GM12801 (cell line): ENCODE results near the gene HAUS2.

ENCODE experiments used
- TF ChIP-seq, protein P1 (sequence below): IDR thresholded peaks from one replicate; pipeline ENCODE4 v1.5.1; 2011; ENCODE audit warnings: control low read depth; ENCODE audit not compliant: insufficient read length; ENCODE audit errors: extremely low read depth

HAUS2 gene

DNA sequence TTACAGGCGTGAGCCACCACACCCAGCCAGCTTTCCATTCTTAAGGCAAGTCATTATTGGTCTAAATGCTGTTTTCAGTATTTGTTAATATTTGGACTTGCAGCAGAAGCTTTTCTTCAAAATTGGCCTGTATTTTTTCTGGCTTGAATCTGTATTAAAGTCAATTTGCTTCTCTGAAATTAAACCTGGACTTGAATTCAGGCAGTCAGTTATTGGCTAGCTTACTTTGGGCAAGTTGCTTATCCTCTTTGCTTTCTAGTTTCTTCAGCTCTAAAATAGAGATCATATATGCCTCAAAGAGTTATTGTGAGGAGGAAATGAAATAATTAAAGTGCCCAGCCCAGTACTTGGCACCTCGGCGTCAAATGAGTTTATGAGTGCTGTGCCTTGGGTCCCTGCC, 44.1 kb downstream of the HAUS2 start:
- TF ChIP-seq, protein P1, sequence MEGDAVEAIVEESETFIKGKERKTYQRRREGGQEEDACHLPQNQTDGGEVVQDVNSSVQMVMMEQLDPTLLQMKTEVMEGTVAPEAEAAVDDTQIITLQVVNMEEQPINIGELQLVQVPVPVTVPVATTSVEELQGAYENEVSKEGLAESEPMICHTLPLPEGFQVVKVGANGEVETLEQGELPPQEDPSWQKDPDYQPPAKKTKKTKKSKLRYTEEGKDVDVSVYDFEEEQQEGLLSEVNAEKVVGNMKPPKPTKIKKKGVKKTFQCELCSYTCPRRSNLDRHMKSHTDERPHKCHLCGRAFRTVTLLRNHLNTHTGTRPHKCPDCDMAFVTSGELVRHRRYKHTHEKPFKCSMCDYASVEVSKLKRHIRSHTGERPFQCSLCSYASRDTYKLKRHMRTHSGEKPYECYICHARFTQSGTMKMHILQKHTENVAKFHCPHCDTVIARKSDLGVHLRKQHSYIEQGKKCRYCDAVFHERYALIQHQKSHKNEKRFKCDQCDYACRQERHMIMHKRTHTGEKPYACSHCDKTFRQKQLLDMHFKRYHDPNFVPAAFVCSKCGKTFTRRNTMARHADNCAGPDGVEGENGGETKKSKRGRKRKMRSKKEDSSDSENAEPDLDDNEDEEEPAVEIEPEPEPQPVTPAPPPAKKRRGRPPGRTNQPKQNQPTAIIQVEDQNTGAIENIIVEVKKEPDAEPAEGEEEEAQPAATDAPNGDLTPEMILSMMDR: no peak

- TF ChIP-seq, protein P1: no peak
Observed at GRCh38 chr15:42593143-42593542, 44.5 kb downstream of the HAUS2 start.

DNA sequence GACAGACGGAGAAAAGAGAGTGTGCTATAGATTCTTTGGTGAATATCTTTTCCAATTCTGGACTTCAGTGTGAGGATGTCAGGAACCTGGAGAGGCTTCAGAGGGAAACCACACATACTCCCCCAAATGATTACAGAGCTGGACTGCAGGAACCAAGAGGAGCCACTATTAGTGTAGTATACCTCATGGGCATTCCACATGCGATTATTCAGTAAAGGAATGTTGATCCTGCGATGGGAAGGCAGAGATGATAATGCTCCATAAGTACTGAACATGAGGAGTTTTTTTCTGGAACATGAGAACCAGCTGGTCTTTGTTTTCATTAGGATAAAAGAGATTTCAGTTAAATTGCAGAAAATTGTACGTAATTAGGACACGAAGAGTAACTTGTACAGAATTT, 45.5 kb downstream of the HAUS2 start:
- TF ChIP-seq, protein P1: no peak

GRCh38 chr15:42595626-42596240, 47.1 kb downstream of the HAUS2 start:
- TF ChIP-seq, protein P1: no peak

DNA sequence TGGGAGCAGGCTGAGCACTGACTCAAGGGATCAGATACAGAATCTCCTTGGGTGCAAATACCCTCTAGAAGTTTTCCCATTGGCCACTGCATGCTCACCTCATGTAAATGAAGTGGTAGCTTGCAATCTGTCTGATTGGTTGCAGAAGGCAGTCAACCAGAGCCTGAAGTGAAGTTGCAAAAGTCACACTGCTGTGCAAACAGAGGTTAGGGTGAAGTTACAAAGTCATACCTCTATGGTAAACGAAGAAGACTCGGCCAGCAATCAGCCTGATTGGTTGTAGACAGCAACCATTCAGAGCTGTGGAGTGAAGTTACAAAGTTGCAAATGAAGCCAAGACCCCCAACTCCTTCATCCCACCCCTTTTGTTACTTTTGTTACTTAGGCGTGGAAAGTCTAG, 53.9 kb downstream of the HAUS2 start:
- TF ChIP-seq, protein P1: no peak

DNA sequence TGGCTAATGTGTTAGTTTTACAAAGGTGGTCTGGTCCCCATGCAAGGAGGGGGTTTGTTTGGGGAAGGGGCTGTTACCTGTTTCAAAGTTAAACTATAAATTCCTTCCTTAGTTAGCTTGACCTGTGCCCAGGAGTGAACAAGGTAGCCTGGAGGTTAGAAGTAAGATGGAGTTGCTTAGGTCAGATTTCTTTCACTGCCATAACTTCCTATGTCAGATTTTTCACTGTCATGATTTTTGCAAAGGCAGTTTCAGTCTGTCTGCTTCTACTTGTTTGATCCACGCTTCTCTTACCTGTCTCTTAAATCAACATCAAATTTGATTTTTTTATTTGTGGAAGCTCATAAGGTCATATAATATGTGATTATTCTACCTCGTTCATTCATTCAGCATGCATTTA, 55.3 kb downstream of the HAUS2 start:
- TF ChIP-seq, protein P1: no peak

DNA sequence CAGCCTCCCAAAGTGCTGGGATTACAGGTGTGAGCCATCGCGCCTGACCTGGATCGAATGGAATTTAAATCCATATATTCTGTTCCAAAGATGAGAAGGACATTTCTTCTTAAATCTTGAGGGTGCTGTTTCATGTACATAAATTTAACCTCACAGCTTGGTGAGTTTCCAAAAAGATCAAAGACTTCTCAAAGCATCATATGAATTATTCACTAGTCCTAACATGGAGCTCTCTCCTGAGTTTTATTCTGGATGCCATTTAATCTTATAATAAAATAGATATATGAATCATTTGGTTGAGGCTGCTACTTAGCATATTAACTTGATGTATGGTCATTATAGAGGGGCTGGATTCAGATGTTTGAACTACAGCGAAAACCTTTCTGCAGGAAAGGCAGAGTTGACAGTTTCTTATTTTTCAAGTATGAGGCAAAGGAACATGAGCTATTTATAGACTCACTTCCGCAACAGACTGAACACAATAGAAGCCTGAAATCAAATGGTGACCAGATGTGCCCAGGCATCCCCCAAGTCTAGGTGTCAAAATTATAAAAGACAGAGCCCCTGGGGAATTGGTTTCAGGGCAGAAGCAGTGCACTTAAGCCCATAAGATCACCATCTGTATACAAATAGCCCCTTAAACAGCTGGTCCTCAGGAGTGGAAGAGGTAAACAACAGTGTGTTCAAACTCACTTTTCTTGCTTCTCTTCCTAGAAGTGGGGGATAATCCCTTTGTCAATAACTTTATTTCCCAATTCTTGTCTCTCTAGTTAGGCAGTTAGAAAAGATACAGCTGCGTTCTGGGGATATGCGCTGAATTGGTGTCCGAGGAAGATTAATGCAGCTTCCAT, 56.5 kb downstream of the HAUS2 start:
- TF ChIP-seq, protein P1: no peak
